LoVo (cell line): ENCODE measurements around the gene TBC1D1.

Experiments
- DNase-seq: peaks from one replicate; pipeline ENCODE4 v3.0.0-alpha.2; 2016; ENCODE audit warnings: low spot score

Gene TBC1D1

GRCh38 chr4:38080061-38080974, 189.4 kb downstream of the TBC1D1 start:
- no peak for DNase-seq

- no peak for DNase-seq
These were observed 191.1 kb downstream of the TBC1D1 start for GRCh38 chr4:38082021-38082420.

- DNase-seq, result peak; percentile 15
These were observed 191.8 kb downstream of the TBC1D1 start for GRCh38 chr4:38082424-38083385.

- no peak for DNase-seq
These were observed 194.2 kb downstream of the TBC1D1 start for GRCh38 chr4:38084877-38085711.

GRCh38 chr4:38085751-38086150, 194.9 kb downstream of the TBC1D1 start:
- no peak for DNase-seq

- no peak for DNase-seq
These were observed 195.4 kb downstream of the TBC1D1 start for GRCh38 chr4:38086151-38086848.

- DNase-seq, result no peak
These were observed 196.0 kb downstream of the TBC1D1 start for GRCh38 chr4:38086849-38087226.

GRCh38 chr4:38088321-38088720, 197.4 kb downstream of the TBC1D1 start:
- no peak for DNase-seq

- DNase-seq, result no peak
These were observed 199.1 kb downstream of the TBC1D1 start for GRCh38 chr4:38089961-38090360.

GRCh38 chr4:38090455-38091246, 199.8 kb downstream of the TBC1D1 start:
- no peak for DNase-seq

GRCh38 chr4:38091636-38092035, 200.8 kb downstream of the TBC1D1 start:
- no peak for DNase-seq

GRCh38 chr4:38092701-38093100, 201.8 kb downstream of the TBC1D1 start:
- no peak for DNase-seq

GRCh38 chr4:38094419-38094818, 203.5 kb downstream of the TBC1D1 start:
- no peak for DNase-seq

- DNase-seq, result no peak
These were observed 204.8 kb downstream of the TBC1D1 start for GRCh38 chr4:38095691-38096090.

- no peak for DNase-seq
These were observed 206.9 kb downstream of the TBC1D1 start for GRCh38 chr4:38097818-38098217.

- no peak for DNase-seq
These were observed 208.2 kb downstream of the TBC1D1 start for GRCh38 chr4:38099020-38099600.

GRCh38 chr4:38099908-38100407, 209.1 kb downstream of the TBC1D1 start:
- no peak for DNase-seq

GRCh38 chr4:38100474-38101255, 209.8 kb downstream of the TBC1D1 start:
- no peak for DNase-seq

- DNase-seq, result no peak
These were observed 210.7 kb downstream of the TBC1D1 start for GRCh38 chr4:38101563-38101962.
